ENCODE measurements around the gene MOV10L1.

Gene MOV10L1

DNA sequence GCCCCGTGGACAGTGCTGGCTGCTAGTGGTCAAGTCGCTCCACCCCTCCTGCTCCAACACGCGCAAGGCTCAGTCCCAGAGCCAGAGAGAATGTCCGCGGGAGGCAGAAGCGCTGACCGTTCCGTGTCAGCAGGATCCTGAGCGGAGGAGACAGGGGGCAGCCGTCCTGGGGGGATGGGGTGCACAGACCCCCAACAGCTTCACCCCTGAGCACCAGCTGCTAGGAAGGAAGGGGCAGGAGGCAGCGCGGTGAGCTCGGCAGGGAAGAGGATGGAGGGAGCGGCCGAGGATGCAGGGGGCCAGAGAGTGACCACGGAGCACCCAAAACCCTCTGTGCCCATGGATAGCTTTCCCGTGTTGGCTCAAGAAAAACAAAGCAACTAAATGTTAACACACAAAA, 25.4 kb upstream of the MOV10L1 start:
- TF ChIP-seq TEAD4 (IDR thresholded peaks at IDR 0.05) (no peak), CREB1 (IDR thresholded peaks at IDR 0.05; ENCODE audit: low read depth) (no peak), NFIC (IDR thresholded peaks at IDR 0.05) (no peak), TCF12 (IDR thresholded peaks at IDR 0.05; ENCODE audit: low read depth) (no peak), EP300 (IDR thresholded peaks at IDR 0.05; ENCODE audit: borderline replicate concordance) (no peak), RAD21 (IDR thresholded peaks at IDR 0.05; ENCODE audit: low read depth) (no peak), EGR1 (IDR thresholded peaks at IDR 0.05) (no peak), YY1 (IDR thresholded peaks at IDR 0.05; ENCODE audit: low read depth) (no peak)

DNA sequence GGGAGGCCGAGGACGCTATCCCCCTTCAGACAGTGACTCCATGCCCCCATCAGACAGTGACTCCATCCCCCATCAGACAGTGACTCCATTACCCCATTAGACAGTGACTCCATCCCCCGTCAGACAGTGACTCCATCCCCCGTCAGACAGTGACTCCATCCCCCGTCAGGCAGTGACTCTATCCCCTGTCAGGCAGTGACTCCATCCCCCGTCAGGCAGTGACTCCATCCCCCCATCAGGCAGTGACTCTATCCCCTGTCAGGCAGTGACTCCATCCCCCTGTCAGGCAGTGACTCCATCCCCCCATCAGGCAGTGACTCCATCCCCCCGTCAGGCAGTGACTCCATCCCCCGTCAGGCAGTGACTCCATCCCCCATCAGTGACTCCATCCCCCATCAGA, 22.6 kb upstream of the MOV10L1 start:
- TF ChIP-seq NFIC (IDR thresholded peaks at IDR 0.05) (no peak), RAD21 (IDR thresholded peaks at IDR 0.05; ENCODE audit: low read depth) (no peak), FOXM1 (IDR thresholded peaks at IDR 0.05; ENCODE audit: borderline replicate concordance, low read depth) (no peak), TAF1 (IDR thresholded peaks at IDR 0.05; ENCODE audit: low read depth) (no peak), TCF12 (IDR thresholded peaks at IDR 0.05; ENCODE audit: low read depth) (no peak), CREB1 (IDR thresholded peaks at IDR 0.05; ENCODE audit: low read depth) (no peak), EP300 (IDR thresholded peaks at IDR 0.05; ENCODE audit: borderline replicate concordance) (no peak), EGR1 (IDR thresholded peaks at IDR 0.05) (no peak), CEBPB (IDR thresholded peaks at IDR 0.05) (no peak), YY1 (IDR thresholded peaks at IDR 0.05; ENCODE audit: low read depth) (no peak), ZBTB7A (IDR thresholded peaks at IDR 0.05; ENCODE audit: low read depth) (no peak), TEAD4 (IDR thresholded peaks at IDR 0.05) (no peak)
- TF ChIP-seq, protein P1, sequence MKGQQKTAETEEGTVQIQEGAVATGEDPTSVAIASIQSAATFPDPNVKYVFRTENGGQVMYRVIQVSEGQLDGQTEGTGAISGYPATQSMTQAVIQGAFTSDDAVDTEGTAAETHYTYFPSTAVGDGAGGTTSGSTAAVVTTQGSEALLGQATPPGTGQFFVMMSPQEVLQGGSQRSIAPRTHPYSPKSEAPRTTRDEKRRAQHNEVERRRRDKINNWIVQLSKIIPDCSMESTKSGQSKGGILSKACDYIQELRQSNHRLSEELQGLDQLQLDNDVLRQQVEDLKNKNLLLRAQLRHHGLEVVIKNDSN (IDR thresholded peaks at IDR 0.05) = no peak
- TF ChIP-seq, protein P2, sequence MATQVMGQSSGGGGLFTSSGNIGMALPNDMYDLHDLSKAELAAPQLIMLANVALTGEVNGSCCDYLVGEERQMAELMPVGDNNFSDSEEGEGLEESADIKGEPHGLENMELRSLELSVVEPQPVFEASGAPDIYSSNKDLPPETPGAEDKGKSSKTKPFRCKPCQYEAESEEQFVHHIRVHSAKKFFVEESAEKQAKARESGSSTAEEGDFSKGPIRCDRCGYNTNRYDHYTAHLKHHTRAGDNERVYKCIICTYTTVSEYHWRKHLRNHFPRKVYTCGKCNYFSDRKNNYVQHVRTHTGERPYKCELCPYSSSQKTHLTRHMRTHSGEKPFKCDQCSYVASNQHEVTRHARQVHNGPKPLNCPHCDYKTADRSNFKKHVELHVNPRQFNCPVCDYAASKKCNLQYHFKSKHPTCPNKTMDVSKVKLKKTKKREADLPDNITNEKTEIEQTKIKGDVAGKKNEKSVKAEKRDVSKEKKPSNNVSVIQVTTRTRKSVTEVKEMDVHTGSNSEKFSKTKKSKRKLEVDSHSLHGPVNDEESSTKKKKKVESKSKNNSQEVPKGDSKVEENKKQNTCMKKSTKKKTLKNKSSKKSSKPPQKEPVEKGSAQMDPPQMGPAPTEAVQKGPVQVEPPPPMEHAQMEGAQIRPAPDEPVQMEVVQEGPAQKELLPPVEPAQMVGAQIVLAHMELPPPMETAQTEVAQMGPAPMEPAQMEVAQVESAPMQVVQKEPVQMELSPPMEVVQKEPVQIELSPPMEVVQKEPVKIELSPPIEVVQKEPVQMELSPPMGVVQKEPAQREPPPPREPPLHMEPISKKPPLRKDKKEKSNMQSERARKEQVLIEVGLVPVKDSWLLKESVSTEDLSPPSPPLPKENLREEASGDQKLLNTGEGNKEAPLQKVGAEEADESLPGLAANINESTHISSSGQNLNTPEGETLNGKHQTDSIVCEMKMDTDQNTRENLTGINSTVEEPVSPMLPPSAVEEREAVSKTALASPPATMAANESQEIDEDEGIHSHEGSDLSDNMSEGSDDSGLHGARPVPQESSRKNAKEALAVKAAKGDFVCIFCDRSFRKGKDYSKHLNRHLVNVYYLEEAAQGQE (IDR thresholded peaks at IDR 0.05; ENCODE audit: low read depth) = no peak
- TF ChIP-seq, protein P3, sequence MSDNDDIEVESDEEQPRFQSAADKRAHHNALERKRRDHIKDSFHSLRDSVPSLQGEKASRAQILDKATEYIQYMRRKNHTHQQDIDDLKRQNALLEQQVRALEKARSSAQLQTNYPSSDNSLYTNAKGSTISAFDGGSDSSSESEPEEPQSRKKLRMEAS (IDR thresholded peaks at IDR 0.05) = no peak

DNA sequence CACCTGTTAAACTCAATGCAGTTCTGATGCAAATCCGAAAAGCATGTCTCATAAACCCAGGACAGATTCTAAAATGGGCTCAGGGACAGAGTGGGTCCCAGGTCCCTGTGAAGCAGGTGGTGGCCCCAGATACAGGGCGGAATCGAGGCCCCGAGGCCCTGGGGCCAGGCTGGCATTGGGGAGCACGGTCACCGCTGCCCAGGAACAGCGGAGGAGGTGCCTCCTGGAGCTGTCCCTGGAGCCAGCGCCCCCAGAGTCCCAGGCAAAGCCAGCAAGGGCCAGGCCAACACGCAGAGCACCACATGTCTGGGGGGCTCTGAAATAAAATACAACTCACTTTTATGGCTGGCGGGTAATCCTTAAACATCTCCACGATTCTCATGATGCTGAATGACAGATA, 21.7 kb upstream of the MOV10L1 start:
- no peak for TF ChIP-seq NFIC (IDR thresholded peaks at IDR 0.05)
- no peak for TF ChIP-seq ZBTB7A (IDR thresholded peaks at IDR 0.05; ENCODE audit: low read depth)
- TF ChIP-seq EP300 (IDR thresholded peaks at IDR 0.05; ENCODE audit: borderline replicate concordance) = no peak
- no peak for TF ChIP-seq EGR1 (IDR thresholded peaks at IDR 0.05)
- TF ChIP-seq, protein P2 (IDR thresholded peaks at IDR 0.05; ENCODE audit: low read depth) = no peak
- TF ChIP-seq, protein P3 (IDR thresholded peaks at IDR 0.05) = no peak
- no peak for TF ChIP-seq YY1 (IDR thresholded peaks at IDR 0.05; ENCODE audit: low read depth)
- TF ChIP-seq FOXM1 (IDR thresholded peaks at IDR 0.05; ENCODE audit: borderline replicate concordance, low read depth) = no peak
- no peak for TF ChIP-seq TEAD4 (IDR thresholded peaks at IDR 0.05)
- no peak for TF ChIP-seq TCF12 (IDR thresholded peaks at IDR 0.05; ENCODE audit: low read depth)
- TF ChIP-seq CEBPB (IDR thresholded peaks at IDR 0.05) = no peak

DNA sequence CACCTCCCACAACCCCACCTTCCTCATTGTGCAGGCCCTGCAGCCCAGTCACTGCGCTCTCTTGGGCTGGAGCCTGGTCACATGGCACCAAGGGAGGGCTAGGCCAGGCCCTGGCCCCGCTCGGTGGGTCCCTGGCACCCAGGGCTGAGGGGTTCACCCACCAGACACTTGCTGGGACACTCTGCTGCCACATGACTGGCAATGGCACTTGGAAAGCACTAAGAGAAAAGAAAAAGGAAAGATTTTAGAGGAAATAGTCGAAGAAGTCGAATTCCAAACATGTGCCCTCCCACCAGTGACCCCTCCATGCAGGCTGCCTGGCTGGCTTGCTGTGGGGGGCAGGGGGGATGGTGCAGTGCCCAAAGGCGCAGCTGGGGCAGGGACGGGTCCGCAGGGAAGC, 19.4 kb upstream of the MOV10L1 start:
- TF ChIP-seq, protein P2 (IDR thresholded peaks at IDR 0.05; ENCODE audit: low read depth) = no peak
- TF ChIP-seq, protein P3 (IDR thresholded peaks at IDR 0.05) = no peak
- TF ChIP-seq NFIC (IDR thresholded peaks at IDR 0.05) (no peak), TAF1 (IDR thresholded peaks at IDR 0.05; ENCODE audit: low read depth) (no peak), FOXM1 (IDR thresholded peaks at IDR 0.05; ENCODE audit: borderline replicate concordance, low read depth) (no peak)
- TF ChIP-seq, protein P1 (IDR thresholded peaks at IDR 0.05) = 0 out of 2 replicates have a peak, but pooled peaks have one; percentile 14
